Osteoblast (primary cell): Measurements from ENCODE around the gene NYNRIN. TPM values are rescaled to one million over a fixed set of nuclear protein-coding genes. Genes with fewer than 3 reads are reported as not detected.

ENCODE experiments used
- DNase-seq: peaks from one replicate; pipeline ENCODE4 v3.0.0; 2011; ENCODE audit warnings: low spot score, mixed read lengths; ENCODE audit not compliant: insufficient read length; ENCODE audit errors: missing footprints
- H2AFZ ChIP-seq: 2 replicates; pipeline ENCODE4 v1.6.0; 2011; ENCODE audit warnings: mild to moderate bottlenecking, low read length
- H3K27ac ChIP-seq: 2 replicates; pipeline ENCODE4 v1.5.1; 2011; ENCODE audit warnings: mild to moderate bottlenecking, low read depth, low read length, moderate library complexity
- H3K27me3 ChIP-seq: 2 replicates; pipeline ENCODE4 v1.6.0; 2012; ENCODE audit warnings: mild to moderate bottlenecking, control low read depth, inconsistent platforms, low read length, moderate library complexity; ENCODE audit not compliant: insufficient read depth
- H3K36me3 ChIP-seq: 2 replicates; pipeline ENCODE4 v1.5.1; 2011; ENCODE audit warnings: mild to moderate bottlenecking, low read length, control low read depth, moderate library complexity; ENCODE audit not compliant: insufficient read depth
- H3K4me1 ChIP-seq: 2 replicates; pipeline ENCODE4 v1.5.1; 2011; ENCODE audit warnings: mild to moderate bottlenecking, low read length, control low read depth, moderate library complexity; ENCODE audit not compliant: insufficient read depth
- H3K4me2 ChIP-seq: 2 replicates; pipeline ENCODE4 v1.6.0; 2011; ENCODE audit warnings: mild to moderate bottlenecking, low read length; ENCODE audit not compliant: insufficient read depth
- H3K4me3 ChIP-seq: fragments of 200-600 bp; sonication (generic); 3 replicates; pipeline ENCODE4 v1.5.1; 2012; ENCODE audit warnings: mild to moderate bottlenecking, low read length, inconsistent platforms; ENCODE audit not compliant: insufficient read depth
- H3K79me2 ChIP-seq: 2 replicates; pipeline ENCODE4 v1.6.0; 2012; ENCODE audit warnings: mild to moderate bottlenecking, low read length, control low read depth, inconsistent platforms; ENCODE audit not compliant: insufficient read depth
- H3K9me3 ChIP-seq: 2 replicates; pipeline ENCODE4 v1.5.1; 2011; ENCODE audit warnings: low read depth, low read length, control low read depth
- H4K20me1 ChIP-seq: 2 replicates; pipeline ENCODE4 v1.6.0; 2012; ENCODE audit warnings: mild to moderate bottlenecking, low read length, control low read depth; ENCODE audit not compliant: insufficient read depth
- CTCF ChIP-seq: IDR thresholded peaks from 2 replicates; pipeline ENCODE4 v1.5.1; 2011; ENCODE audit warnings: mild to moderate bottlenecking, low read depth, low read length, moderate library complexity; ENCODE audit errors: extremely low read depth
- total RNA-seq: library from RNA; depleted of rRNA; stranded (reverse); fragments of >200 nt; gene quantifications from 2 replicates; pipeline ENCODE4 v1.2.3, GENCODE V29; 2012

The NYNRIN gene
- total RNA-seq, 1 donor: 7.2 TPM

DNA sequence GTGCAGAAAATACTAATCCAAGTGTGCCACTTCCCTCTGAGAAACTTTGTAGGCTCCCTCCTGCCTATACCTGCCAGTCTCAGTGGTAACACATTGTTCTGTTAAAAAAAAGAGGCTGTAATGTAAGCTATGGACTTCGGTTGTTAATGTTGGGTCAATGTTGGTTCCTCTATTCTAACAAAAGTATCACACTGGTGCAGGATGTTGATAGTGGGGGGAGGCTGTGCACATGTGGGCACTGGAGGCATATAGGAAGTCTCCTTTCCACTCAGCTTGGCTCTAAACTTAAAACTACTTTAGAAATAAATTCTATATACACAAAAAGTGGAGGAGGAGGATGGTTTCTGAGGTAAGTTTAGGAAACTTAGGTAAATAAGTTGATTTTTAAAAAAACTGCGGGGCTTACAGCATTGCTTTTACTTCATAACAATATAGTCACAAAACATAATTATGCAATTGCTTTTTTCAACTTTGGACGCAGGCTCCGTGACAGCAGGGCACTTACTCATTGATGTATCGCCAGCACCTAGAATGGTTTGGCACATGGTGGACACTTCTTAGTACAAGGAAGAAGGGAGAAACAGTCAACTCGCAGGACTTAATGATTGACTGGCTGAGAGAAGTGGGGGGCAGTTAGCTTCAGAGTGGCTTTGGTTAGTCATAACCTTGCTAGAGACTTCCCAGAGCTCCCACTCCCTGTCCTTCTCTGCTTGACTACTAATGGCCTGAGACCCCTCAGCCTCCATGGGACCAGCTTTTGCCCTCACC is 7.9 kb upstream of the NYNRIN start:
- H3K79me2 ChIP-seq: no peaks in the 10 kb centered on the region
- no peak overlapping the region for H3K4me3 ChIP-seq
- H3K27ac ChIP-seq: no peak overlapping the region
- H3K27me3 ChIP-seq: no peaks in the 10 kb centered on the region
- no peaks in the 10 kb centered on the region for H3K36me3 ChIP-seq
- no peaks in the 10 kb centered on the region for H3K9me3 ChIP-seq
- TF ChIP-seq CTCF: no peak
- peaks cover 11% of the 10 kb centered on the region for H3K4me1 ChIP-seq
- DNase-seq: no peak
- no peaks in the 10 kb centered on the region for H4K20me1 ChIP-seq
- no peak overlapping the region for H2AFZ ChIP-seq
- H3K4me2 ChIP-seq: no peak overlapping the region

DNA sequence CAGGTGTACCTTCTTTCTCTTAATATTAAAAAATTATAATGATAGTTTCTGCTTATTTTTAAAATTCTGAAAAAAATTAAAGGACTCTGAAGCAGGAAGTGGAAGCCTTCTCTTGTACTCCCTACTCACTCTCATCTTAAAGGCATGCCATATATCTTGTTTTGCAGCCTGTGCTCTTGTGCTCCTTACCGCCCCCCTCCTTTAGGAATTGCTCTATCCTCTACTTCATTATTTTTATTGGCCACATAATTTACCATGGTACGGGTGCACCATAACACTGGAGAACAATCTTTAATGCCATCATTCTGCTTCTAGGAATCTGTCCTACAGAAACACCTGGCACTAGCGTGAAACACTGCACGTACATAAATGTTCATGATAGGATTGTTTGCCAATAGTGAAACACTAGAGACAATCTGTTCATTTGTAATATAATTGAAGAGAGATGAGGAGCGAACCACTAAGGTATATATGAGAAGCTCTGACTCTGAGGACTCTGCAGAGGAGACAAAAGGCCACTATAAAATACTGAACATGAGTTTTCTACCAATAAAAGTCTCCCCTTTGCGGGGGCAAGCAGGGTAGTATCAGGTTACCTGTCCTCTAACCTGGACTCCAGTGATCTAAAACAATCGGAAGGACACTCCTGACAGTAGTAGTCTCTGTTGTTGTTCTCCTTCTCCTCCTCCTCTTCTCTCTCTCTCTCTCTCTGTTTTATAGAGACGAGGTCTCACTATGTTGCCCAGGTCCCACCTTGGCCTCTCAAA is 6.3 kb upstream of the NYNRIN start:
- Histone ChIP-seq H3K4me2 (peak overlapping the region; percentile 66), H3K27ac (peak overlapping the region; percentile 56)
- peak; percentile 95 for DNase-seq

DNA sequence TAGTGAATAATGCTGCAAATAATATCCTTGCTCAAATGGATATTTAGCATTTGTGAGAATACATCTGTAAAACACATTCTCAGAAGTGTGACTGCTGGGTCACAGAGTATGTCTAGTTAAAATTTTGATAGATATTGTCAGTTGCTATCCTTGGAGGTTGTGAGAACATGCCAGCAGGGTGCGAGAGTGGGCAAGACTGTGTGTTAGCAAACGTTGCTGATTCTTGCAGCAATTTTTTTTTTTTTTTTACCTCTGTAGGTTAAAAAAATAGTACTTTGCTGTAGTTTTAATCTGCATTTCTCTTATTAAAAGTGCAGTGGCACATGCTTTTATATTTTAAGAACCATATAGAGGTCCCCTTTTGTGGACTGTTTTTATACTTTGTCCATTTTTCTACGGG is 4.5 kb upstream of the NYNRIN start:
- Histone ChIP-seq H3K9me3 (no peaks in the 10 kb centered on the region), H3K4me1 (peaks cover 14% of the 10 kb centered on the region), H2AFZ (no peak overlapping the region), H3K79me2 (no peaks in the 10 kb centered on the region), H3K4me2 (no peak overlapping the region), H3K36me3 (no peaks in the 10 kb centered on the region), H4K20me1 (no peaks in the 10 kb centered on the region), H3K4me3 (no peak overlapping the region), H3K27me3 (no peaks in the 10 kb centered on the region), H3K27ac (no peak overlapping the region)
- DNase-seq: no peak
- no peak for TF ChIP-seq CTCF

More for the DNA sequence above, 6.3 kb upstream of the NYNRIN start:
- Histone ChIP-seq H3K79me2 (no peaks in the 10 kb centered on the region), H3K9me3 (no peaks in the 10 kb centered on the region), H4K20me1 (no peaks in the 10 kb centered on the region), H3K4me3 (peak overlapping the region; percentile 2), H2AFZ (peak overlapping the region; percentile 19), H3K27me3 (no peaks in the 10 kb centered on the region), H3K4me1 (peaks cover 14% of the 10 kb centered on the region), H3K36me3 (no peaks in the 10 kb centered on the region)
- TF ChIP-seq CTCF: peak; percentile 26
